Liver (tissue), 3 donors: Measurements from ENCODE around the gene HAUS8.

ENCODE experiments used
- EGR1 ChIP-seq, 2 donors: IDR thresholded peaks; 2 replicates each; pipeline ENCODE4 v1.6.1; 2016 to 2018; ENCODE audit warnings: antibody characterized with exemption in 2 of 2, low read depth in 2 of 2
- FOXA1 ChIP-seq: IDR thresholded peaks from 2 replicates; pipeline ENCODE4 v1.6.1; 2016; ENCODE audit warnings: antibody characterized with exemption
- FOXA2 ChIP-seq: IDR thresholded peaks from 2 replicates; pipeline ENCODE4 v1.6.1; 2016; ENCODE audit warnings: antibody characterized with exemption
- GABPA ChIP-seq, 2 donors: IDR thresholded peaks in 1 of 2; conservative IDR thresholded peaks in 1 of 2; 2 replicates each; pipeline ENCODE4 v1.6.1; 2016; ENCODE audit warnings: antibody characterized with exemption in 2 of 2, mild to moderate bottlenecking in 1 of 2, moderate library complexity in 1 of 2
- HNF4G ChIP-seq: IDR thresholded peaks from 2 replicates; pipeline ENCODE4 v1.6.1; 2016; ENCODE audit warnings: antibody characterized with exemption
- JUND ChIP-seq, 2 donors: IDR thresholded peaks; 2 replicates each; pipeline ENCODE4 v1.6.1; 2016; ENCODE audit warnings: antibody characterized with exemption in 2 of 2
- RAD21 ChIP-seq, 2 donors: IDR thresholded peaks; 2 replicates each; pipeline ENCODE4 v1.6.1; 2016; ENCODE audit warnings: antibody characterized with exemption in 2 of 2, mild to moderate bottlenecking in 2 of 2
- SP1 ChIP-seq: IDR thresholded peaks from 2 replicates; pipeline ENCODE4 v1.6.1; 2018; ENCODE audit warnings: antibody characterized with exemption, mild to moderate bottlenecking
- TAF1 ChIP-seq: conservative IDR thresholded peaks from 2 replicates; pipeline ENCODE4 v1.6.1; 2016; ENCODE audit warnings: antibody characterized with exemption, mild to moderate bottlenecking
- TF ChIP-seq, protein P1 (sequence below): fragments of 150-350 bp; IDR thresholded peaks from 2 replicates; pipeline ENCODE4 v1.5.1; 2017; ENCODE audit warnings: improper control_type of control experiment, low read depth, low read length; ENCODE audit not compliant: missing input control
- TF ChIP-seq, protein P2 (sequence below): IDR thresholded peaks from 2 replicates; pipeline ENCODE4 v1.6.1; 2016; ENCODE audit warnings: antibody characterized with exemption, mild to moderate bottlenecking
- TF ChIP-seq, protein P3 (sequence below): IDR thresholded peaks from 2 replicates; pipeline ENCODE4 v1.6.1; 2016; ENCODE audit warnings: antibody characterized with exemption
- TF ChIP-seq, protein P4 (sequence below): IDR thresholded peaks from 2 replicates; pipeline ENCODE4 v1.6.1; 2016; ENCODE audit warnings: antibody characterized with exemption
- donor health status: healthy.
- donor health status: healthy.

DNA sequence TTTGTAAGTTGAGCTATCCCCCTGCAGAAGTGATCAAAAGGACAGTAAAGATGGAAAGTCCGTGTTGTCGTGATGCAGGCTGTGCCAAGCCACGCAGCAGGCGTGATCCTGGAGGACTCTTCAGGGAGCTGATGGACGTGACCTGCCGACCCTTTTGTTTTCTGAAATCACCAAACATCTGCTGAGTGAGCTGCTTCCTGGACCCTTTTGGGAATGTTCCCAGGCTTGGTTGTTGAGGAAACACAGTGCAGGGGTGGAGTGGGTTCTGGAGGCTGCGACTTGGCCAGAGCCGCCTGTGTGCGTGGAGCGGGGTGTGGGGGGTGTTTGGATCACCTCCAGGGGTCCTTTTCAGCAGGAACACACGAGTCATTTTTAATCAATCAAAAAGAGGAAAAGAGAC, 33.3 kb downstream of the HAUS8 start:
- TF ChIP-seq, protein P1, sequence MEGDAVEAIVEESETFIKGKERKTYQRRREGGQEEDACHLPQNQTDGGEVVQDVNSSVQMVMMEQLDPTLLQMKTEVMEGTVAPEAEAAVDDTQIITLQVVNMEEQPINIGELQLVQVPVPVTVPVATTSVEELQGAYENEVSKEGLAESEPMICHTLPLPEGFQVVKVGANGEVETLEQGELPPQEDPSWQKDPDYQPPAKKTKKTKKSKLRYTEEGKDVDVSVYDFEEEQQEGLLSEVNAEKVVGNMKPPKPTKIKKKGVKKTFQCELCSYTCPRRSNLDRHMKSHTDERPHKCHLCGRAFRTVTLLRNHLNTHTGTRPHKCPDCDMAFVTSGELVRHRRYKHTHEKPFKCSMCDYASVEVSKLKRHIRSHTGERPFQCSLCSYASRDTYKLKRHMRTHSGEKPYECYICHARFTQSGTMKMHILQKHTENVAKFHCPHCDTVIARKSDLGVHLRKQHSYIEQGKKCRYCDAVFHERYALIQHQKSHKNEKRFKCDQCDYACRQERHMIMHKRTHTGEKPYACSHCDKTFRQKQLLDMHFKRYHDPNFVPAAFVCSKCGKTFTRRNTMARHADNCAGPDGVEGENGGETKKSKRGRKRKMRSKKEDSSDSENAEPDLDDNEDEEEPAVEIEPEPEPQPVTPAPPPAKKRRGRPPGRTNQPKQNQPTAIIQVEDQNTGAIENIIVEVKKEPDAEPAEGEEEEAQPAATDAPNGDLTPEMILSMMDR: no peak
- TF ChIP-seq, protein P2, sequence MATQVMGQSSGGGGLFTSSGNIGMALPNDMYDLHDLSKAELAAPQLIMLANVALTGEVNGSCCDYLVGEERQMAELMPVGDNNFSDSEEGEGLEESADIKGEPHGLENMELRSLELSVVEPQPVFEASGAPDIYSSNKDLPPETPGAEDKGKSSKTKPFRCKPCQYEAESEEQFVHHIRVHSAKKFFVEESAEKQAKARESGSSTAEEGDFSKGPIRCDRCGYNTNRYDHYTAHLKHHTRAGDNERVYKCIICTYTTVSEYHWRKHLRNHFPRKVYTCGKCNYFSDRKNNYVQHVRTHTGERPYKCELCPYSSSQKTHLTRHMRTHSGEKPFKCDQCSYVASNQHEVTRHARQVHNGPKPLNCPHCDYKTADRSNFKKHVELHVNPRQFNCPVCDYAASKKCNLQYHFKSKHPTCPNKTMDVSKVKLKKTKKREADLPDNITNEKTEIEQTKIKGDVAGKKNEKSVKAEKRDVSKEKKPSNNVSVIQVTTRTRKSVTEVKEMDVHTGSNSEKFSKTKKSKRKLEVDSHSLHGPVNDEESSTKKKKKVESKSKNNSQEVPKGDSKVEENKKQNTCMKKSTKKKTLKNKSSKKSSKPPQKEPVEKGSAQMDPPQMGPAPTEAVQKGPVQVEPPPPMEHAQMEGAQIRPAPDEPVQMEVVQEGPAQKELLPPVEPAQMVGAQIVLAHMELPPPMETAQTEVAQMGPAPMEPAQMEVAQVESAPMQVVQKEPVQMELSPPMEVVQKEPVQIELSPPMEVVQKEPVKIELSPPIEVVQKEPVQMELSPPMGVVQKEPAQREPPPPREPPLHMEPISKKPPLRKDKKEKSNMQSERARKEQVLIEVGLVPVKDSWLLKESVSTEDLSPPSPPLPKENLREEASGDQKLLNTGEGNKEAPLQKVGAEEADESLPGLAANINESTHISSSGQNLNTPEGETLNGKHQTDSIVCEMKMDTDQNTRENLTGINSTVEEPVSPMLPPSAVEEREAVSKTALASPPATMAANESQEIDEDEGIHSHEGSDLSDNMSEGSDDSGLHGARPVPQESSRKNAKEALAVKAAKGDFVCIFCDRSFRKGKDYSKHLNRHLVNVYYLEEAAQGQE: no peak
- TF ChIP-seq RAD21 (IDR thresholded peaks at IDR 0.05) (no peak), JUND (IDR thresholded peaks at IDR 0.05) (no peak), SP1 (no peak), TAF1 (no peak), HNF4G (no peak), FOXA1 (no peak), GABPA (IDR thresholded peaks at IDR 0.05 in 1 of 2, conservative IDR thresholded peaks at IDR 0.05 in 1 of 2) (no peak), FOXA2 (no peak), EGR1 (IDR thresholded peaks at IDR 0.05; ENCODE audit: low read depth in 2 of 2) (no peak)
- TF ChIP-seq, protein P3, sequence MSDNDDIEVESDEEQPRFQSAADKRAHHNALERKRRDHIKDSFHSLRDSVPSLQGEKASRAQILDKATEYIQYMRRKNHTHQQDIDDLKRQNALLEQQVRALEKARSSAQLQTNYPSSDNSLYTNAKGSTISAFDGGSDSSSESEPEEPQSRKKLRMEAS: no peak
- TF ChIP-seq, protein P4, sequence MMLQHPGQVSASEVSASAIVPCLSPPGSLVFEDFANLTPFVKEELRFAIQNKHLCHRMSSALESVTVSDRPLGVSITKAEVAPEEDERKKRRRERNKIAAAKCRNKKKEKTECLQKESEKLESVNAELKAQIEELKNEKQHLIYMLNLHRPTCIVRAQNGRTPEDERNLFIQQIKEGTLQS: no peak
